ENCODE measurements around the gene TSPAN19. TPM values are rescaled to one million over a fixed set of nuclear protein-coding genes. Genes with fewer than 3 reads are reported as not detected.

TSPAN19 gene
- total RNA-seq, 2 donors from 2014 or later = not detected

DNA sequence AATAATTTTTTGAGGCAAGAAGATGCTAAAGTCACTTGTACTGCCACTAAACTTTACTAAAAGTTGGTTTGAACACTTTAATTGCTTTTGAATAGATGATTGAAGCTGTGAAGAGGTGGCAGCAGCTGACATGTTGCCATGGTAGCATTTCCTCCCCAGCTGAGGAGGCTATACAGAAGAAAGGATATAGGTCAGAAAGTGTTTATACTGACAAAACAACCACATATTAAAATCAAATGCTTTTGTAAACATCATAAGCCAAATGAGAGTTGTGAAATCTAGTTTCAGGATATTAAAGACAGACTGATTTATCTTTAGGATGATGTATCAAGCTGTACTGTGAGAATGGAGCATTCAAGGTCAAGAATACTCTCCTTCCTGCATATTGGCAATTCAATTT lies 41.7 kb downstream of the TSPAN19 start:
- no peak for DNase-seq
- Mint-ChIP-seq H3K4me3 (no peak overlapping the region), H3K27ac (no peak overlapping the region), H3K36me3 (ENCODE audit: insufficient read depth in 2 of 2) (no peaks in the 10 kb centered on the region), H3K27me3 (ENCODE audit: low read depth) (no peaks in the 10 kb centered on the region), H3K4me1 (ENCODE audit: low read depth) (peaks cover 6% of the 10 kb centered on the region), H3K9me3 (peaks cover 2 to 4% of the 10 kb centered on the region in 2 donors)
- no peak for ATAC-seq (replicated peaks in 1 of 2)

DNA sequence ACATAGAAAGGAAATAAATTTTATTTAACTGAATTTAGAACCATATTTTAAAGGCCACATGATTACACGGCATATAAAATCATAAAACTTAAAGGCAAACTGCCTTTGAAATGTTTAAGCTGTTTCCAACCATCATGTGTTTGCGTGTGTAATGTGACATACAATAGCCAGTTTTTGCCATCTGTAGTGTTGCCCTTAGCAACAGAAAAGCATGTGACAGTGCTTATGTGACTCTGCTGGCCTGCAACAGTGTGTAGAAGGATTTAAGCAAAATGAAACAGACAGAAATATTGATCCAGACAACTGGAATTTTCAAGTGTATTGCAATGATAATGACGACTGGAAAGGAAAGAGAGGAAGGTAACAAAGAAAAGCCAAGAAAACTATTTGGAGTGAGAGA lies 49.5 kb downstream of the TSPAN19 start:
- ATAC-seq (replicated peaks in 1 of 2) (no peak), DNase-seq (no peak)
- H3K36me3 Mint-ChIP-seq (ENCODE audit: insufficient read depth in 2 of 2) = no peaks in the 10 kb centered on the region
- no peak overlapping the region for H3K27ac Mint-ChIP-seq
- no peaks in the 10 kb centered on the region for H3K27me3 Mint-ChIP-seq (ENCODE audit: low read depth)
- no peak overlapping the region for H3K4me3 Mint-ChIP-seq
- H3K4me1 Mint-ChIP-seq (ENCODE audit: low read depth) = no peaks in the 10 kb centered on the region
- no peaks in the 10 kb centered on the region for H3K9me3 Mint-ChIP-seq

DNA sequence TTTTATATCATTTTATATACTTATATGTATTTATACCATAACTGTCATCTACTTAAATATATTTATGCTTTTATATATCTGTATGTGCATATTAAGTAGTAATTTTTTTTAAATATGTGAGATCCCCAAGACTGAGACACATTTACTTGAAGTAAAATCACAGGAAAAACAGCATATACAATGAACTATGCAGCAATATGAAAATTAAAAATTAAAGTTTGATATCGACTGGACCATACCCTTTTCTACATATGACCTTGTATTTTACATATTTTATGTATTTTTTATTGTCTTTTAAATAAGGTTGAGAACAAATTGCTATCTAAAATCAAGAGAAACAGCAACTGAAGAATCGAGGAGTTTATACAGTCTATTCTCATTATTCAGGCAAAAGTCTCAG lies 50.0 kb downstream of the TSPAN19 start:
- DNase-seq (no peak), ATAC-seq (replicated peaks in 1 of 2) (no peak)
- Mint-ChIP-seq H3K27me3 (ENCODE audit: low read depth) (no peaks in the 10 kb centered on the region), H3K4me3 (no peak overlapping the region), H3K27ac (no peak overlapping the region), H3K9me3 (no peaks in the 10 kb centered on the region), H3K36me3 (ENCODE audit: insufficient read depth in 2 of 2) (no peaks in the 10 kb centered on the region), H3K4me1 (ENCODE audit: low read depth) (no peaks in the 10 kb centered on the region)

DNA sequence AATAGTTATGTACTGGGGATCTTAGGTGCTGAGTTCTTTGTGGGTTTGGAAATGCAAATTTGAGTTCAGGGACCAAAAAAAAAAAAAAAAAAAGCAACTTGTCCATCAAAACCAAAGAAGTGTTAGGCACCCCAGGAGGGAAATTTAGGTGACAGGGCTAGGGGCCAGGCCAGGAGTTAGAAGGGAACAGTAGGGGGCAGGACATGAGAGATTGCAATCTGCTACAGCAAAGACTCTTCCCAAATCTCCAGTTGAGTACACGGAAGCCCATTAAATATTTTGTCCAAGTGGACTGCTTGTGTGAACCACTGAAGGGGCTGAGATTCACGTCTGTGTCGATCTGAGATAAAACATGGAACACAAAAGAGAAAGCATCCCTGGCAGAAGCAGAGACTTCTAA lies 52.8 kb downstream of the TSPAN19 start:
- ATAC-seq (replicated peaks in 1 of 2) = no peak
- H3K4me3 Mint-ChIP-seq = no peak overlapping the region
- no peak overlapping the region for H3K27ac Mint-ChIP-seq
- no peaks in the 10 kb centered on the region for H3K27me3 Mint-ChIP-seq (ENCODE audit: low read depth)
- H3K9me3 Mint-ChIP-seq = no peaks in the 10 kb centered on the region
- DNase-seq = no peak
- H3K36me3 Mint-ChIP-seq (ENCODE audit: insufficient read depth in 2 of 2) = no peaks in the 10 kb centered on the region
- no peaks in the 10 kb centered on the region for H3K4me1 Mint-ChIP-seq (ENCODE audit: low read depth)

DNA sequence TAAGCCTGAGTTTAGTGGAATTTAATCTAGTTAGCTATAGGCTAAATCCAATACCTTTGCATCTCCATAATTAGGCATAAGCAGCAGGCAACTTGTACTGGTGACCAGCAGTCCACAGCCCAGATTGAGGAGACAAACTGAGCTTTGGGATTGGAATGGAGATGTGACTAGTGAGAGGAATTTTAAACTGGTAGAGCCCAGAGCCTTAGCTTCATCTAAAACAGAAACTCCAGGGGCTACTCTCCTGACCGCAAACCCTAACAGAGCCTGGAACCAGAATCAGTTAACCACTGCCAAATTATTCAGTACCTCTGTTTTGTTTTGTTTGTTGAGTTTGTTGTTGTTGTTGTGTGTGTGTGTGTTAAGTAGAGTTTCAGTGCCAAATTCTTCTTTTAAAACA lies 53.2 kb downstream of the TSPAN19 start:
- no peaks in the 10 kb centered on the region for H3K9me3 Mint-ChIP-seq

DNA sequence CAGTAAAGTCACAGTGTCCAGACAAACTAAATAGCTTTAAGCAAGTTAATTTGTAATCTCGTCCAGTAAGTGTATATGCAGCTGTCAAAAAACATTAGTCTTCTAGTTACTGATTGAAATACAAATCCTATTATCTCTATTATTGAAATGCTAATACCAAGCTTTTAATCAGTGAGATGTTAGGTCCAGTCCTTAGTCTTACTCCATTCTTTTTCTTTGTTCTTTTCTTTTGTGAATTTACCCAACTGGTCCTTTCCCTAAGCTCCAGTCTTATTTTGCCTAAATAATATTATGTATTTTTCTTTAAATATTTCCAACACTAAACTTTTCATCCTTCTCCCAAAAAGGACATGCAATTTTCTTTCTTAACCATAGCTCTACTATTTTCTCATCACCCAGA lies 57.2 kb downstream of the TSPAN19 start:
- no peaks in the 10 kb centered on the region for H3K9me3 Mint-ChIP-seq
- H3K4me3 Mint-ChIP-seq = no peak overlapping the region
- H3K4me1 Mint-ChIP-seq (ENCODE audit: low read depth) = no peaks in the 10 kb centered on the region
- DNase-seq (no peak), ATAC-seq (replicated peaks in 1 of 2) (no peak)
- H3K36me3 Mint-ChIP-seq (ENCODE audit: insufficient read depth in 2 of 2) = no peaks in the 10 kb centered on the region
- H3K27ac Mint-ChIP-seq = no peak overlapping the region
- H3K27me3 Mint-ChIP-seq (ENCODE audit: low read depth) = no peaks in the 10 kb centered on the region

More for the DNA sequence above, 53.2 kb downstream of the TSPAN19 start:
- ATAC-seq (replicated peaks in 1 of 2) (no peak), DNase-seq (no peak)
- Mint-ChIP-seq H3K27me3 (ENCODE audit: low read depth) (no peaks in the 10 kb centered on the region), H3K27ac (no peak overlapping the region), H3K4me3 (no peak overlapping the region), H3K36me3 (ENCODE audit: insufficient read depth in 2 of 2) (no peaks in the 10 kb centered on the region), H3K4me1 (ENCODE audit: low read depth) (no peaks in the 10 kb centered on the region)

DNA sequence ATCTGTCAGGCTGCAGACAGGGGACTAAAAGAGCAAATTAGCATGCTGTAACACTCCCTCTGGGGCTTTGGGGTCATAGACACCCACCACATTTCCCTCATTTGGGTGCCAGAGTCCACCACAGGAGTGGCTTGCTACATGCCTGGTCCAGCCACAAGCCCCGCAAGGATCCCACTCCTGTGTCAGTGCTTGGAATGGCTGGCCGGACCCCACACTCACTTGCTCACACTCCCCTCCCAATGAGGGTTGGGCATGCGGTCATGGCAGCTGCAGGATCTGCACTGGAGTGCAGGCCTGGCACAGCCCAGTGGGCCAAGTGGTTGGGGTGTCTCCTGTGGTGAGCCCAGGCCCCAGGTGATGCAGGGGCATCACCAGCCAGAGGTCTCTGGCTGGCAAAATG lies 59.9 kb downstream of the TSPAN19 start:
- Mint-ChIP-seq H3K27me3 (ENCODE audit: low read depth) (no peaks in the 10 kb centered on the region), H3K27ac (no peak overlapping the region)

DNA sequence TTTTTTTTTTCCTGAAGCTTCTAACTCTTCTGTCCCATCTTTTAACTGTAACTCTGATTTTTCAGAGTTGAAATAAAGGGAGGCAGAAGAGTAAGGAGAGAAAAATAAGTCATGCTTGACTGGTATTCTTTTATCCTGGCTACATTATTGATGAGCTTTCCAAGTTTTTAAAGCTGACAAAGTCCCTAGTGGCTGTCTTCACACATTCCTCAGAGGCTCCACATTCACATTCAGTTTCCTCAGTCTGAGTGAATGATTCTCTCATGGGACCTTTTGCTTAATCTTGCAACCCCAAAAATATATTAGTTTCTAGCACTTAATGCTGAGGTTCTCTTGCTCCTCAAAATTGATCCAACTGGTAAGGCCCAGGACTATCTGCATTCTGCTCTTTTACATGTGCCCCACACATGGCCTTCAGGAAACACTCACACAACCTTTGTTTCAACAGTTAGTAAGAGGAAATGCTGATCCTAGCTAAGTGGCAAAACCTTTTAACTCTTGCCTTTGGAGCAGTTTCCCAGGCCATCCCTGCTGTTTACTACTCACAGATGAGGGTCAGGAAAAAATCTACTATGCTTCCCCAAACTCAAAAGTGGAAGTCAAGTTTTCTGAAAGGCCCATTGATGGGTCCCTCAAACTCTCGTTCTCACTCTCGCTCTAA lies 61.8 kb downstream of the TSPAN19 start:
- H3K4me1 Mint-ChIP-seq (ENCODE audit: low read depth) = no peaks in the 10 kb centered on the region
- no peak overlapping the region for H3K27ac Mint-ChIP-seq
- no peak for ATAC-seq (replicated peaks in 1 of 2)
- H3K36me3 Mint-ChIP-seq (ENCODE audit: insufficient read depth in 2 of 2) = no peaks in the 10 kb centered on the region
- no peak for DNase-seq
- H3K9me3 Mint-ChIP-seq = no peaks in the 10 kb centered on the region
- no peaks in the 10 kb centered on the region for H3K27me3 Mint-ChIP-seq (ENCODE audit: low read depth)
- H3K4me3 Mint-ChIP-seq = no peak overlapping the region

More for the DNA sequence above, 59.9 kb downstream of the TSPAN19 start:
- no peaks in the 10 kb centered on the region for H3K36me3 Mint-ChIP-seq (ENCODE audit: insufficient read depth in 2 of 2)
- no peaks in the 10 kb centered on the region for H3K9me3 Mint-ChIP-seq
- H3K4me3 Mint-ChIP-seq = no peak overlapping the region
- DNase-seq (no peak), ATAC-seq (replicated peaks in 1 of 2) (no peak)
- H3K4me1 Mint-ChIP-seq (ENCODE audit: low read depth) = no peaks in the 10 kb centered on the region

DNA sequence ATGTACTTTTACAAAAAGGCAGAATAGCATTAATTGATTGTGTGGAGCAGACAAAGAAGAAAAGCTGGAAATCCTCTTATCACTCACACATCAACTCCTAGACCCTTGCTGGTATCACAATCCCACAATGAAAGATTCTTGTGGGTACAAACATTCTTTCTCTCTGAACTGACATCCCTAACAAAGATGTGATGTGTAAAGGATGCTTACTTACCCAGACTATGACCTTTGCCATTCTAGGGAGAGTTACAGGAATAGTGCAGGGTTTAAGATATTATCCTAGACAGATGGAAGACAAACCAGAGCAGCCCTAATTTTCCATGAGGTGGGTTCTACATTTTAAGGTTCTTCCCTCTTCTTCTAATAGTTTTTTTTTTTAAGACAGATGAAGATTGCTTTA lies 63.1 kb downstream of the TSPAN19 start:
- Mint-ChIP-seq H3K4me1 (ENCODE audit: low read depth) (no peaks in the 10 kb centered on the region), H3K27me3 (ENCODE audit: low read depth) (no peaks in the 10 kb centered on the region), H3K9me3 (no peaks in the 10 kb centered on the region), H3K27ac (no peak overlapping the region), H3K36me3 (ENCODE audit: insufficient read depth in 2 of 2) (no peaks in the 10 kb centered on the region), H3K4me3 (no peak overlapping the region)
- DNase-seq = no peak
- ATAC-seq (replicated peaks in 1 of 2) = no peak

DNA sequence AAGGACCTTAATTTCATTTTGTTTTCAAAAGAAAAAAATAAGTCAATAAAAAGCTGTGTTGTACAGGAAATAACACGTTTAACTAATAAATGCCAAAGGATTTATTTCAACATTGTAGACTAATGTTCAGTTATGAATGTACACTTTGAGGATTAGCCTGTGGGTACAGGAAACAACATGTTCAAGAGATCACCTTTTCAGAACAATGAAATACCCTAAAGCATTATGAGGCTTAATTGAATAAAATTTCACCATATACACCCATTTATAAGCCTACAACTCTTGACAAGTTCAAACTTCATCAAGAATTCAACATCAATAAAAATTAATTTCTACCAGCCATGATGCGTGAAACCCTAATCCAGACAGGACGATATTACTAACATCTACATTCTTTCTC lies 66.9 kb downstream of the TSPAN19 start:
- Mint-ChIP-seq H3K4me3 (no peak overlapping the region), H3K4me1 (ENCODE audit: low read depth) (no peaks in the 10 kb centered on the region), H3K27ac (no peak overlapping the region), H3K9me3 (no peaks in the 10 kb centered on the region), H3K36me3 (ENCODE audit: insufficient read depth in 2 of 2) (no peaks in the 10 kb centered on the region), H3K27me3 (ENCODE audit: low read depth) (no peaks in the 10 kb centered on the region)
- ATAC-seq (replicated peaks in 1 of 2) (no peak), DNase-seq (no peak)

Other genes starting within 250 kb of the TSPAN19 start
- under 1 TPM; 0.30 to 0.41 TPM for gene SLC6A15, start 123.5 kb downstream of the TSPAN19 start, total RNA-seq
- gene LRRIQ1, start 74 bp upstream of the TSPAN19 start, total RNA-seq = not detected
- gene ALX1, start 243.9 kb upstream of the TSPAN19 start, total RNA-seq = not detected